Lower leg skin (tissue), 3 donors: Measurements from ENCODE around the gene TTF2.

Source experiments
- CTCF ChIP-seq, 3 donors: fragments of 450-650 bp; IDR thresholded peaks; one replicate each; pipeline ENCODE4 v1.5.1; 2016; ENCODE audit warnings: antibody characterized with exemption in 3 of 3, mild to moderate bottlenecking in 3 of 3, moderate library complexity in 2 of 3
- POLR2A ChIP-seq, 2 donors: fragments of 450-650 bp; IDR thresholded peaks; one replicate each; pipeline ENCODE4 v1.6.1; 2016 to 2017; ENCODE audit warnings: antibody characterized with exemption in 2 of 2, mild to moderate bottlenecking in 1 of 2, moderate library complexity in 1 of 2

GRCh38 chr1:117094841-117095604 lies 34.9 kb downstream of the TTF2 start:
- TF ChIP-seq CTCF (IDR thresholded peaks at IDR 0.05) = no peak
- no peak for TF ChIP-seq POLR2A (IDR thresholded peaks at IDR 0.05)
